ENCODE results near the gene PPP1R16B. TPM values are rescaled to one million over a fixed set of nuclear protein-coding genes. Genes with fewer than 3 reads are reported as not detected.
A peak's percentile ranks its signal among the peaks of the same experiment; 100 is the strongest.

The PPP1R16B gene
- total and polyA plus RNA-seq, 2 of the 8 experiments (the other 6 are each of a cell fraction or from before 2014, with no cell fraction given): 2.6 to 8.9 TPM

DNA sequence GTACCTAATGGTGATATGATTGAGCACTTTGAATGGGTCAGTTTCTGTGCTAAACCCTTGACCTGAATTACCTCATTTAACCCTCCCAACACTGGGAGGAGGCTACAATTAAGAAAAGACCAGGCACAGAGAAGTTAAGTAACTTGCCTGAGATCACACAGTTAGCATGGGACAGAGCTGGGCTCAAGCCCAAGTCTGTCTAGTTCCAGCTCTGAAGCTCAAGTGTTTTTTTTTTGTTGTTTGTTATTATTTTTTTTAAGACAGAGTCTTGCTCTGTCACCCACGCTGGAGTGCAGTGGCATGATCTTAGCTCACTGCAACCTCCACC, 124.7 kb downstream of the PPP1R16B start:
- Histone ChIP-seq H3K23ac (ENCODE audit: insufficient read length) (no peak overlapping the region), H3K79me2 (ENCODE audit: control insufficient read depth in 1 of 2, insufficient read depth in 2 of 2, low read length in 2 of 2) (peaks cover 53 to 85% of the 10 kb centered on the region in 2 experiments), H2BK120ac (replicated peaks; ENCODE audit: low read depth, low read length) (no peak overlapping the region), H2AFZ (ENCODE audit: low read length) (no peak overlapping the region), H2BK15ac (ENCODE audit: low read length) (no peak overlapping the region), H3K36me3 (ENCODE audit: control insufficient read depth in 2 of 4, insufficient read depth in 4 of 4, low read length in 3 of 4) (peaks cover 0 to 8% (median 2%) of the 10 kb centered on the region in 4 experiments; a peak in 3 of 8 replicates), H2BK12ac (ENCODE audit: low read depth, low read length) (no peak overlapping the region), H4K5ac (ENCODE audit: insufficient read length, low read depth, low read length) (no peak overlapping the region), H3K9ac (replicated peaks in 1 of 4; ENCODE audit: extremely low read depth in 1 of 4, low read depth in 3 of 4, low read length in 3 of 4) (no peak overlapping the region; a peak in 1 of 7 replicates), H3K4me1 (replicated peaks in 1 of 4; ENCODE audit: control insufficient read depth in 3 of 4, insufficient read depth in 4 of 4, low read length in 3 of 4) (peaks cover 6 to 12% (median 8%) of the 10 kb centered on the region in 4 experiments), H2BK5ac (ENCODE audit: low read depth, low read length) (no peak overlapping the region), H3K4me3 (ENCODE audit: extremely low read depth in 1 of 4, insufficient read depth in 2 of 4, low read depth in 3 of 4, low read length in 4 of 4) (no peak overlapping the region), H4K91ac (replicated peaks; ENCODE audit: insufficient read length, low read length) (no peak overlapping the region), H3K27me3 (replicated peaks in 1 of 4; ENCODE audit: control insufficient read depth in 3 of 4, extremely low read depth in 1 of 4, insufficient read depth in 3 of 4, low read length in 3 of 4) (no peaks in the 10 kb centered on the region), H3K23me2 (ENCODE audit: low read depth, low read length) (peaks cover 13% of the 10 kb centered on the region), H3K79me1 (ENCODE audit: low read depth, low read length) (peaks cover 15% of the 10 kb centered on the region), H2BK20ac (ENCODE audit: low read length) (no peak overlapping the region), H3K18ac (ENCODE audit: extremely low read depth, low read length) (no peak overlapping the region), H3K4me2 (ENCODE audit: insufficient read depth in 1 of 2, low read depth in 2 of 2, low read length in 2 of 2) (no peak overlapping the region), H3K4ac (replicated peaks; ENCODE audit: insufficient read length, low read depth, low read length) (no peak overlapping the region), H3K14ac (ENCODE audit: insufficient read length) (no peak overlapping the region), H3K56ac (replicated peaks; ENCODE audit: insufficient read length, low read depth, low read length) (no peak overlapping the region), H2AK5ac (ENCODE audit: low read depth, low read length) (no peak overlapping the region), H3K9me3 (ENCODE audit: insufficient read depth in 2 of 2, low read depth in 1 of 2, low read length in 1 of 2) (no peaks in the 10 kb centered on the region), H4K20me1 (replicated peaks in 1 of 2; ENCODE audit: control insufficient read depth in 1 of 2, insufficient read depth in 2 of 2, low read length in 2 of 2) (peaks cover 18 to 19% of the 10 kb centered on the region in 2 experiments), H4K8ac (ENCODE audit: extremely low read depth, insufficient read depth, low read length) (no peak overlapping the region), H3K27ac (ENCODE audit: low read depth, low read length) (no peak overlapping the region)
- WGBS, 2 experiments (ENCODE audit: extremely low coverage in 1 of 2, insufficient coverage in 1 of 2, insufficient read length in 1 of 2, insufficient replicate concordance in 2 of 2, low coverage in 1 of 2, low lambda C conversion rate in 2 of 2, missing lambda C conversion rate in 1 of 2): 94% methylated on average over 1 of the region's 1 CpG; no CpG with 5 or more reads in 1 of the 2 experiments
- no peak for TF ChIP-seq YY1 (IDR thresholded peaks at IDR 0.05; ENCODE audit: low read depth, low read length)
- TF ChIP-seq TAF7 (optimal IDR thresholded peaks at IDR 0.05; ENCODE audit: borderline replicate concordance, low read depth, low read length): no peak
- TF ChIP-seq KDM4A (IDR thresholded peaks at IDR 0.05; ENCODE audit: low read depth, low read length, severe bottlenecking): no peak
- 0 out of 2 replicates have a peak, but pooled peaks have one; percentile 5 for TF ChIP-seq POLR2AphosphoS5 (IDR thresholded peaks at IDR 0.05; ENCODE audit: low read depth, low read length)
- TF ChIP-seq CEBPB (IDR thresholded peaks at IDR 0.05; ENCODE audit: low read depth, low read length): no peak
- FAIRE-seq (no peak), DNase-seq (ENCODE audit: low read depth in 1 of 2, low spot score in 2 of 2) (no peak)
- CTCF ChIA-PET (ENCODE audit: partially characterized antibody): interaction anchor here (0.6 to 2.0 kb wide), 6 partner anchors 8 to 705 kb away, joined by 4 to 6 read pairs (median 4); no protein-coding TSS in a partner anchor
- POLR2A ChIA-PET (ENCODE audit: partially characterized antibody): interaction anchor here (0.8 to 5.9 kb wide), 4 partner anchors 9 to 33 kb away, joined by 3 to 57 read pairs (median 30); partner anchors contain the start of gene DHX35
